HG02973 (cell line): ENCODE data around the gene SHTN1.

Experiments
- ATAC-seq: cut with Tn5 transposase; IDR thresholded peaks from one replicate; pipeline ENCODE4 v1.9.1; 2021; ENCODE audit warnings: moderate library complexity; ENCODE audit not compliant: unreplicated experiment

SHTN1 gene

DNA sequence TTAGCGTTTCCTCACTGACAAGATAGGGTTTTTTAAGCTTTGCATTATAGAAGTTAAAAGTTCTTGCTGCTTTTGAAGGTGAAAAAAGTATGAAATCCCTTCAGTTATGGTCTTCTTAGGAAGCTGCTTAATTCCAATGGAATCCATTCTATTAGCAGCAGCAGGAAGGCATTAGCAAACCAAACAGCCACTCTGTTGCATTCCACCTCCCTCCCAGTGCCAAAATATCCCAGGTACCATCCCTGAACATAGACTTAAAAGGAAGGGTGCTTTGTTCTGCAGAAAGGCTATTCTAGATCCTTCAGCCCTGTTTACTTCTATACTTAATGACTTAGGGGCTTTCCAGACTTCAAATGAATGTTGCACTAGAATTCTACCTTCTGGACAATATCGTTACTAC is 131.9 kb downstream of the SHTN1 start:
- no peak for ATAC-seq

DNA sequence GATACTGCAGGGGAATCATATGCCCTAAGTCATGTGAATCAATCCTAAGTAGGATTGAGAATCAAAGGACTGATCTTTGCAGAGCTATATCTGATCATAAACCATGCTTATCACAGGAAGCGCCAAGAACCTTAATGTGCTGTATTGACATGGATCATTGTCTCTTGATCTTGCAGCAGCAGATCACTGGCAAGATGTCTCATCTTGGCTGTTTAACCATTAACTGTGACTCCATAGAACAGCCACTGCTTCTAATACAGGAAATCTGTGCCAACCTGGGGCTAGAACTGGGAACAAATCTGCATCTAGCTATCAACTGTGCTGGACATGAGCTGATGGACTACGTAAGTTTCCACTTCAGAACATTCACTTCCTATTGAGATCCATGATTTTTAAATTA is 134.0 kb downstream of the SHTN1 start:
- no peak for ATAC-seq

DNA sequence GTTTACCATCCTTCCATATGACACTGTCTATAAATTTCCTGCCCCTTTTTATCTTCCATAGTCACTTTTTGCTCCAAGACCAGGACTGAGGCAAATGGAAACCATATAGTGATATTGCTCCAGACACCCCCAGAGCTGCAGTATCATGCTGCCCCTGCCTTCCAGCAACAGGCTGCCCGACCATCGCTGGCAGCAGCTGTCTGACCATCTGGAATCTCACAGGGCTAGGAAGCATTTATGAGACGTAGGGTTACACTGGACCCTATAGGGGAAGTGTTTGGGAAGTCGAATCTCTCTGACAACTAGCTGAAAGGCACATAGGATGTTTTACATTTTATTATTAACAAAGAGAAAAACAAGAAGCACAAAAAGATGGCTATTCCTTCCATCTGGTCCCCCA is 136.3 kb downstream of the SHTN1 start:
- ATAC-seq, result no peak

DNA sequence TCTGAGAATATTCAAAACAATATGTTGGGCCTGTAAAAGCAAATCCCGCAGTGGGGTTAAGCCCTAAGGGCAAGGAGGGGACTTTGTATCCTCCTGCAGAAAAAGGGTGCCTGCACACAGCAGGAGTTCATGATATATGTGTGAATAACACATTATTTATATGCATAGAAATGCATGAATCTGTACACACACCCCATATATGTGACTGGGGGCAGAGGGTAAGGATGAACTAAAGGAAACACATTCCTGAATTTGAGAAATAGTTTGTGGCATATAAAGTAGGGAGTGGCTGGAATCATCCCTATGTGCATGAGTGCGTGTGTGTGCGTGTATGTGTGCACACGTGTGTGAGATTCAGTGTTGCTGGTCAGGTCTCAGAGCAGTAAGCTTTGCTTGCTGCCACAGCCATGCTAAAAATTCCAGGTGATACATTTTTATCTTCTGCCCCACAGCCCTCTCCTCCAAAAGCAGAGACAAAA is 136.8 kb downstream of the SHTN1 start:
- no peak for ATAC-seq

DNA sequence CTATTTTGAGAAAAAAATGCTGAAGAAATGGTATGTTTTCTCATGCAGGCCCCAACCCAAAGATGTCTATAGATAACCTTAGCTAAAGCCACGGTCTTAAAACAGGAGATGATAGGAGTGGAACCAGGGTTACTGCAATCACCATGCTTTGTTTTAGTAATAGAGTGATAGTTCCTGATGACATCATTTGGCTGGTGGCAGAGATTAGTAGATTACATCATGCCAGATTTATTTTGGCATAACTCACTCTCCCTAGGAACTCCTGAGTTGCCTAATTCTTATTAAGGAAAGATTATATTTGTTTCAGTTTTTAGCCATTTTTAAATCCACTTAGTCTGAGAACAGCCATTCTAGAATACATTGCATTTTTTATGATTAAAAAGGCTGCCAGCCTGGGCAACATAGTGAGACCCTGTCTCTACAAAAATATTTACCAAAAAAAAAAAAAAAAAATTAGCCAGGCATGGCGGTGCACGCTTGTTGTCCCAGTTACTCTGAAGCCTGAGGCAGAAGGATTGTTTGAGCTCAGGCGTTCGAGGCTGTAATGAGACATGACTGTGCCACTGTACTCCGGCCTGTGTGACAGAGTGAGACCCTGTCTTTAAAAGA is 137.9 kb downstream of the SHTN1 start:
- ATAC-seq, result no peak

DNA sequence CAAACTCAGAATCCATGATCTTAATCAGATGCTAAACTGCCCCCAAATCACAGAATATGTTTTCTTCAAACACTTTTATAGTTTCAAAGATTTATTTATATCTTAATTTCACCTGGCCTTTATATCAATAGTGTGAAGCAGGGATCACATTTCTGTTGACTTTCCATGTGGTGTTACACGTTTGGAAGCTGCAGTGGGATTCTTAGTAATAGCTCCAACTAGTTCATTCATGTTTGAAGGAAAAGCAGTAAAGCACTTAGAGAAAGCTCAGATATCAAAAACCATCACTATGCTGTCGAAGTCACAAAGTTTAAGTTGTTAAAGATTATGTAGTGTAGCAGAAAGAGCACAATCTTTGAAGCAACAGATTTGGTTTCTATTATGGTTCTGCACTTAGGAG is 138.9 kb downstream of the SHTN1 start:
- ATAC-seq, result no peak

DNA sequence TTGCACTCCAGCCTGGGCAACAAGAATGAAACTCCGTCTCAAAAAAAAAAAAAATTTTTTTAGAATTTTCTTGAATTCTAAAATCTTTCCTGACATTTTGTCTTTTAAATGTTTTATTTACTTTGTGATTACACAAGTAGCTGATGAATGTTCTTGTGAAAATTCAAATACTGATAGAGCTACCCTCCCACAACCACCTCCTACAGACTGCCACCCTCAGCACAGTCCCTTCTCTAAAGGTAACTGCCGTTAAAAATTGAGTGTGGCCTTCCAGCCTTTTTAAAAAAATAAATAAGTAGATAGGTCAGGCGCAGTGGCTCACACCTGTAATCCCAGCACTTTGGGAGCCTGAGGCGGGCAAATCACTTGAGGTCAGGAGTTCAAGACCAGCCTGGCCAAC is 140.6 kb downstream of the SHTN1 start:
- ATAC-seq, result no peak

DNA sequence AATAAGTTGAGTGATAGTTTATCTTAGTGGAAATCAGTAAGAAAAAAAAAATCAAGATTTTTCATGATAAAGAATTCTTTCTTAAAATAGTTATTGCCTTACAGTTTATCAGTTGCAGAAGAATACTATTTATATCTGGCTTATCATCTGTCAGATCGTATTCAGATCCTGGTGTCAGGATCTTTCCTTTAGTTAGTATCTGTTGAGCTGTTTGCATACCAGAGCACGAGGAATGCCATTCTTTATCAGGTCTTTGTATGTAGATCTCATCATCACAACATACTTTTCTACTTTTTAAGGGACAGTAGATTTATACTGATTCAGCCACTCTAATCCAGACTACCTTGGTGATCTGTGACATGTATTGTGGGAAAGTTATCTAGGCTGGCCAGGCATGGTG is 143.2 kb downstream of the SHTN1 start:
- no peak for ATAC-seq

DNA sequence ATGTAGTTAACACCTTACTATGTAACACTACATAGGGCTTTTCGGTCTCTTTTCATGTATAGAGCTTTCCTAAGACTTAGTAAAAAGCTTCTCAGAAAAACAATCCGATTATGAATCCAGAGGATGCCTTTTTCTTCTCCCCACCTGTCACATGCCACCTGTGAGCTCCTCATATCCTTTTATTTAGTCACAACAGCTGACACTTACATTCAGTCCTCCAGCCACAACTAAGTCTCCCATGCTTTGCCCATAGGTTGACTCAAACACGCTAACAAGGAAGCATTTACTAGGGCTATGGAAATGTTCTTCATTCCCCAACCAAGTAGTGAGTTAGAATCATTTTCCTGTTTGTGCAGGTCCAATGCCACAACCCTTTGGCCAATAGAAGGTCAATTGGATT is 147.8 kb downstream of the SHTN1 start:
- no peak for ATAC-seq

DNA sequence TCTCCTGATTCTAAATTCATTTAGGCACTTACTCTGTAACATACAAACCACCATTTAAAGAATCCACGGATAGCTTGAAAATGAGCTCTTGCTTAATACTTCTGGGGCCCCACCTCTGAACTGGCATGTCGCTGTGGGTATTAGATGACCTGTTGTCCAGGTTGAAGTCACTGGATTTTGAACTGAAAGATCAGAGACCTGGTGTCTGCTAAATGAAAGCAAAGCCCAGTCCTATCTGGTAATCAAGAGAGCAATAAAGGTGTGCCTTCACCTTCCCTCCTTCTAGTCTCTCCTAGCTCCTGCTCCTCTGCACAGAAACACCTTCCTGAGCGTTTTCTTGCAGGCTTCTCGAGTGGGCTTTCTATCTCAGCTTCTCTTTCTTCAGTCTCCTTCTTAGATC is 151.3 kb downstream of the SHTN1 start:
- ATAC-seq, result no peak

DNA sequence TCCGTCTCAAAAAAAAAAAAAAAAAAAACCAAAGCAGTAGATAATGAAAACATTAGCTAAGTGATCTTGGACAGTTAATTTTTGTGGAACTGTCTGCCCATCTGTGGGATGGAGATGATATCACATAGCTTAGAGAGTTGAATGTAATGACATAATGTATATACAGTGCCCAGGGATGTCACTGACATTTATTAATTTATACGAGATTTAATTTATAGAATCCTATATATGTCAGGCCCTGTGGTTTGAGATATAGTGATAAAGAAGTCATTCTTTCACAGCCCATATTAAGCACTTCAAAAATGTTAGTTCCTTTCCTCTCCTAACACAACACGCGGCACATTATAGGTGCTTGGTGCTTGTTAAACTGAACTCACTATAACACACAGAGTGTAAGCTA is 151.7 kb downstream of the SHTN1 start:
- ATAC-seq, result no peak

DNA sequence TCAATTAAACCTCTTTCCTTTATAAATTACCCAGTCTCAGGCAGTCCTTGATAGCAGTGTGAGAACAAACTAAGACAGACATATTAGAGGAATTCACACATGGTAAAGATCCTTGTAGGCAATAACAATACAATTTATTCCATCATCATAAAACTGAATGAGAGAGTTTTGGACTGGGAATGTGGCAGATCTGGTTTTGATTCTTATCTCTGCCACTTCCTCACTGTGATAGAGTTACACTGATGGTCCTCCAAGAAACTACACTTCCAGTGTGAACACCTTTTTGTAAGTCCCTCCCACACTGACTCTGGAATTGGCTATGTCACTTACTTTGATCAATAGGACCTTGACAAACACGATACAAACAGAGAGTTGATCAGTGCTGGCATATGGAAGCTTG is 152.7 kb downstream of the SHTN1 start:
- ATAC-seq, result no peak

DNA sequence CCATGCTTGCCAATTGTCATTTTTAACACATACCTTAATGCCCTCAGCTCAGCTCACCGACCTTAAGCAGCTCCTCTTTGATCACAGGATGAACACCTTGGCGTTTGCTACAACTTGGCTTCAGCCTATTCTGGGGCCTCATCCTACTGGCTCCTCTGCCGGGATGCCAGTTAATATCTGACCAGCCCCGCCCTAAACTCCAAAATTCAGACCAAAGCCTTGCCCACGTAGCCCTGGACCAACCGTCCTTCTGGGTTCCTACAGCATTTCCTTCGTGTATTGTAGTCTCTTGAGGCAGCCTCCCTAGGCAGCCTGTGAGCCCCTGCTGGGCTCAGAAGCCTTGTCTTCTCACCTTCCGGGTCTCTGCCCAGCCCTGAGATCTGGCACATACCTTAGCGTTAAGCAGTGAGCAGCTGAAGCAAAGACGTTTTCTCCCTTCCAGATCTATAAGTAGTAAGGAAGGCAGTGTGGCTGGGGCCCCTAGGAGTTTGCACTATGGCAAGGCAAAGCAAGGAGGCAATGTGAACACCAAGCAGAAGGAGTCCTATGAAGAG is 154.9 kb downstream of the SHTN1 start:
- no peak for ATAC-seq

DNA sequence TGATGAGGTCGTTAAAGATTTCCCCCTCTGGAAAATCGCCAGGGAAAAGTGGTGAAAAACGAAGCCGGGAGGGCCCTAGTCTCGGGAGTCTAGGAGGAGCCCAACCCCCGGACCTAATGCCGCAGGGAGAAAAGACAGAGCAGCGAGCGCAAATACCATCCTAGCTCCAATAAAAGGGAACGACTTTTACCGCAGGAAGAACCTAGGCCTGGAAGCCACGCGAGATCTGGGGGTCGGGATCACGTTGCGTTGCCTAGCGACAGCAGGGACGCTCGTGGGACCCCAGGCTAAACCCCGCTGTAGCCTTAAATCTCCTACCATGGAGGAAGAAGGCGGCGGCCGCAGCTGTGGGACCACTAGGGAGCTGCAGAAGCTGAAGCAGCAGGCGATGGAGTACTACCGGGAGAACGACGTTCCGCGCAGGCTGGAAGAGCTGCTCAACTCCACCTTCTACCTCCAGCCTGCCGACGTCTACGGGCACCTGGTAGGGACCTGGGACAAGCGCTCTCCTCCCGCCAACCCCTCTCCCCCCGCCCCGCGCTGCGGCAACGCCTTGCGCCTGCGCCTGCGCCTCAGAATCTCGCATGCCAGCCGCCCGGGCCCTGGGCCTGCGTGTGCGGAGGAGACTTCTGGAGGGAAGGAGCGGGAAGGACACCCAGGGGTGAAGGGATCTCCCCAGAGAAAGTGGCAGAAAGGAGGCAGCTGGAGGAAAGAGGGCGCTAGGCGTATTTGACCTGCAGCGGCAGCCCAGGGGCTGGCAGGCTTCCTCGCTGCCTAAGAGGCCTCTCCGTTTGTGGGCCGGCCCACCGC is 155.5 kb downstream of the SHTN1 start, which contains the start of gene ENO4:
TSS of gene ENO4 (plus strand) at position 252 of the 810 bp plus-strand sequence. CDS start at position 320, 68 bp downstream.
- peak; percentile 53 for ATAC-seq

DNA sequence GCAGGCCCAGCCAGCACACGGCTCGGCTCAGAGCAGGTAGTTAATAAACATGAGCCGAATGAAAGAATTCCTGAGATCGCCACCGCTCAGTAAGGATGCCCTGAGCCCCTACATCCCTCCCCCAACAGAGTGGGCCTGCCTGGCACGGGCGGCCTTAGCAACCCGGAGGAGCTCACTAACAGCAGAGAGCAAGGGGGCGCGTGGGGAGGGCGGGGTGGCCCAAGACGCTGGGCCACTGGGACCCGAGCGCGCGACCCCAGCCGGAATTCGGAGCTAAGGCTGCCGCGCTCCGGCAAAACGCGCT is 156.1 kb downstream of the SHTN1 start:
- no peak for ATAC-seq

DNA sequence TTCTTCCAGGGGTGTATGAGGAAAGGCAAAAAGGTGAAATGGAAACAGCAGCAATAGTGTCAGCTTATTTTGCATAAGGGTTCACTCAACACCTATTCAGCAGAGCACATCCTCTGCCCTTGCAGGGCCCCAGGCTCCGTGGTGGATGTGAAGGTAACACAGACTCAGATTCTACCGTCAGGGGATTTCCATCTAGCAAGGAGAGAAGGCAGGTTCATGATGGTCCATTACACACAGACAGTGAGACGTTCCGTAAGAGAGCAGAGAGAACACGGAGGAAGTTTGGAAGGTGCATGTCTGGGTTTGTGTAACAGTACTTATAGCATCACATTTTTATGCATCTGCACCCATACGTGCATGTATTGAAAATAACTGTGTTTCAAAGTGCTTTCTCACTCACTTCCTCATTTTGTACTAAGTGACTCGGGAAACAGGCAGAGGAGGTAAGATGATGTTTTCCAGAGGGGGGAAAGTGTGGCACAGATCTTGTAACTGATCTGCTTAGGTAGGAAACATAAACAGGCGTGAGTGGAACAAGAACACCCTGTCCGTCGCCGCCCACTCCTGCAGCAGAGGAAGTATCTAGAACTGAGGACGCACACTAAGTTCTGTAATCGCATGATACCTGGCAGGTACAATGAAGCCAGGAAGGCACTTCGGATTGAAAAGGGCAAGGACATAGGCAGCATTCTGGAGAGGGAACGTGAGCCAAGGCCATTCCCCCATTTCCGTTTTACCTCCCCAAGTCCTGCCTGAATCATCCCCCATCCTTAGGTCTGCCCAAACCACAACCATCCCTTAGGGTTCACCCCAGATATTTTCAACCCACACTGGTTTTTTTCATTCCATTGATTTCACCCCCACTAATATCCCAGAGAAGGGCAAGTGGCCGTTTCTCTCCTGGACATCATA is 156.7 kb downstream of the SHTN1 start:
- ATAC-seq, result peak; percentile 73

DNA sequence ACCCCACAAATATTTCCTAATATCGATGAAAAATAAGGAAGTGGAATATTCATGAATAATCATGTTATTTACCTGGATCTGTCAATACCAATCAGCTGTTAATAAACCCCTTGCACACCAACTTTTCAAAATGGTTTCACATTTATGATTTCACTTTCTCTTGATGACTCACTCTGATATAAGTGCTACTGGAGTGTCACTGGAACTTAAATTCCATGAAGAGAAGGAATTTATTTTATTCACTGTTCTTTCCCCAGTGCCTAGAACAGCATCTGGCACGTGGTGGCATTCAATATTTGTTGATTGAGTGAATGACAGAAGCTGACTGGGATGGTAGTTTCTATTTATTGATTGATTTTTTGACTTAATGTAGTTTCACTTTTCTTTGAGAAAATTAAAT is 159.2 kb downstream of the SHTN1 start:
- no peak for ATAC-seq

DNA sequence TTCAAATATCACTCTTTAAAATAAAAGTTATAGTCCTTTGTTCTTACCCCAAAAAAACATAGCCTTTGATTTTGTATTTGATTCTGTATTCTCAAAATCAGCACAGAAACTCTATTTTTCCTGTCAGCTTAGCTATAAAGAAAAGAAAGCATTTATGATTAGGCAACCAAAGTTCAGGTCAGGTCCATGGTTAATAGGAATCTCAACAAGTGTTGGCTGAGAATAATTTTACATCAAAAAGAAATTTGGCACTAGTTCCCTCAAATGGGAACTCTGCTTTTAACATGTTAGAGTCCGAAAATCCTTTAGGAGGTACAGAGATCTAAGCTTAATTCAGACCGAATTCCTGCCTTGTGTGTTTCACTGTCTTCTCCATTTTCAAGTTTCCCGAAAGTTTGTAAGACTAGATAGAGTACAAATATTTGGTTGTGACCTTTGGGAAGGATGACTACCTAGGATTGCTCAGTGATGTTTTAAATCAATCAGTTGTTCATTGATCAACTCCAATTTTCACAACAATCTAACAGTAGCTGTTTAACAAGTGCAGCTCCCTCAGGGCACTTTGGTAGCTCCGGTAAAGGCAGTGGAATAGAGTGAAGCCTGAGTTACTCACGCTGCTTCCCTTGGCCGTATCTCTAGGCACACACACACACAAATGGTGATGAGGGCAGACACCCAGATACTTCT is 164.5 kb downstream of the SHTN1 start:
- ATAC-seq, result no peak

DNA sequence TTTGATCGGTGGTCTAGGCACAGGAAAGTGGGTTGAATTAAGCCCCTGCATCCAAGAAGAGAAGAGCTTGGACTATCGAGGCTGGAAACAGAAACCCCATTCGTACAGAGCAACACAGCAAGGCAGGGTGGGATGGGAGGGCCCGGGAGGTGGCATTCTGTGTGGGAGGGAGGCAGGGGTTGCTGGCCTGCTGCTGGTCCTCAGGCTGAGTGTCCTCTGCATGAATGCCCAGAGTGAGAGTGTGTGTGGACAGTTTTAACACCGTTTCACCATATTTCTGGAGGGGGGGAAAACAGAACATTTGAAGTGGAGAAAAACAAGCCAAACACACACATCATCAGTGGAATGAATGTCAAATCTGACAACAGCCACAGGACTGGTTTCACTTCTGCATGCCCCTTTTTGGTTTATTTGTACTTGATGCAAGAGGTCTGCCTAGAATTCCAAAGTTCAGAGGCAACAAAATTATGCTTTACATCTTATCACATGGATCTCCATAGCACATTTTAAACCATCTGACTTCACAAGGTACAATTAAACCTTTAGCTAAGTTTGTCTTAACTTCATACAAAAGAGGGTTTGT is 166.8 kb downstream of the SHTN1 start:
- peak; percentile 85 for ATAC-seq

DNA sequence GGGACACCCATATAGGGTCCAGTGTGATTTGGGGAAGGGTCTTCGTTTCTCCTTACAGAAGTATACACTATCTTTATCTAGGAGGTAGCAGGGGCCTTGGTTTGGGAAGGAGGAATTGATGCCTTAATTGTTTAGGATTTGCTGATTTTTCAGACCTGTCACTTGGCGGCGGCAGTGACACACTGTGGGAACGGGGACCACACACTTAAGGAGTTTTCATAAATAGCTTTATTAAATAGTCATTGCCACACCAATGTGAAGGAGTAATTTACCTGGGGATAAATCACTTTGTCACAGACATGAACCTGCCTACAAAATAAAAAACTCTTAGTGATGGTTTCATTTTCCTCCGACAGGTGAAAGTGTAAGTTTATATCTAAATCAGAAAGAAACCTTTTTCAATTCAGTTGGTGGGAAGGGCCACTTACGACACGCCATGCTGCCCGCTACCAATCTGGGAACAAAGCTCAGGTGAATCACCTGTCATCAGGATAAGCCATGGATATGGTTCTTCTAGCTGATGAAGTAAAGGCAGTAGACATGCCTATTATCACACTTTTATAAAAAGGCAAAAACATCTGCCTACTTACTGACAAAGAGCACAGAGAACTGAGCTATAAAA is 168.0 kb downstream of the SHTN1 start:
- ATAC-seq, result no peak
